Activated T-cell treated with anti-CD3 and anti-CD28 coated beads, Interleukin-2, amount 50 U/mL, for 24 hours (primary cell): ENCODE results near the gene RNF112.

ENCODE experiments used
- DNase-seq: peaks from one replicate; pipeline ENCODE4 v3.0.0-alpha.2; 2020
- H3K27ac Mint-ChIP-seq: 2 replicates; pipeline ENCODE4 v1.8.0; 2020; ENCODE audit warnings: mild to moderate bottlenecking, mixed read lengths
- H3K27me3 Mint-ChIP-seq: 2 replicates; pipeline ENCODE4 v1.8.0; 2020; ENCODE audit warnings: mixed read lengths
- H3K36me3 Mint-ChIP-seq: 2 replicates; pipeline ENCODE4 v1.8.0; 2020; ENCODE audit warnings: low read depth, mixed read lengths
- H3K4me1 Mint-ChIP-seq: 2 replicates; pipeline ENCODE4 v1.8.0; 2020; ENCODE audit warnings: low read depth, mixed read lengths
- H3K4me3 Mint-ChIP-seq: 2 replicates; pipeline ENCODE4 v1.8.0; 2020; ENCODE audit warnings: mild to moderate bottlenecking, moderate library complexity, mixed read lengths
- H3K9me3 Mint-ChIP-seq: 2 replicates; pipeline ENCODE4 v1.8.0; 2020; ENCODE audit warnings: mixed read lengths

Gene RNF112

GRCh38 chr17:19388791-19389785 is 21.9 kb upstream of the RNF112 start:
- DNase-seq: no peak
- H3K9me3 Mint-ChIP-seq: no peaks in the 10 kb centered on the region
- peaks cover 15% of the 10 kb centered on the region for H3K36me3 Mint-ChIP-seq
- no peak overlapping the region for H3K27ac Mint-ChIP-seq
- peaks cover 9% of the 10 kb centered on the region for H3K4me1 Mint-ChIP-seq
- H3K27me3 Mint-ChIP-seq: no peaks in the 10 kb centered on the region
- H3K4me3 Mint-ChIP-seq: no peak overlapping the region

GRCh38 chr17:19390951-19391350 is 20.1 kb upstream of the RNF112 start:
- H3K4me1 Mint-ChIP-seq: peaks cover 9% of the 10 kb centered on the region
- no peak for DNase-seq

GRCh38 chr17:19391432-19391831 is 19.6 kb upstream of the RNF112 start:
- no peak overlapping the region for H3K27ac Mint-ChIP-seq

More at GRCh38 chr17:19390951-19391350, 20.1 kb upstream of the RNF112 start:
- Mint-ChIP-seq H3K27me3 (no peaks in the 10 kb centered on the region), H3K27ac (no peak overlapping the region), H3K36me3 (no peaks in the 10 kb centered on the region), H3K4me3 (no peak overlapping the region), H3K9me3 (no peaks in the 10 kb centered on the region)

GRCh38 chr17:19392303-19392702 is 18.7 kb upstream of the RNF112 start:
- no peak for DNase-seq
- no peak overlapping the region for H3K27ac Mint-ChIP-seq
- no peaks in the 10 kb centered on the region for H3K27me3 Mint-ChIP-seq
- H3K9me3 Mint-ChIP-seq: no peaks in the 10 kb centered on the region
- no peaks in the 10 kb centered on the region for H3K36me3 Mint-ChIP-seq
- H3K4me3 Mint-ChIP-seq: no peak overlapping the region
- peaks cover 3% of the 10 kb centered on the region for H3K4me1 Mint-ChIP-seq

More at GRCh38 chr17:19391432-19391831, 19.6 kb upstream of the RNF112 start:
- DNase-seq: no peak
- H3K4me1 Mint-ChIP-seq: peaks cover 6% of the 10 kb centered on the region
- no peaks in the 10 kb centered on the region for H3K36me3 Mint-ChIP-seq
- no peaks in the 10 kb centered on the region for H3K9me3 Mint-ChIP-seq
- H3K4me3 Mint-ChIP-seq: no peak overlapping the region
- H3K27me3 Mint-ChIP-seq: no peaks in the 10 kb centered on the region

GRCh38 chr17:19397556-19398041 is 13.4 kb upstream of the RNF112 start:
- no peaks in the 10 kb centered on the region for H3K36me3 Mint-ChIP-seq
- H3K27ac Mint-ChIP-seq: no peak overlapping the region

GRCh38 chr17:19398301-19399181 is 12.5 kb upstream of the RNF112 start:
- no peaks in the 10 kb centered on the region for H3K27me3 Mint-ChIP-seq
- no peak overlapping the region for H3K27ac Mint-ChIP-seq
- no peak for DNase-seq

More at GRCh38 chr17:19397556-19398041, 13.4 kb upstream of the RNF112 start:
- no peaks in the 10 kb centered on the region for H3K27me3 Mint-ChIP-seq
- H3K4me3 Mint-ChIP-seq: no peak overlapping the region
- DNase-seq: no peak
- H3K4me1 Mint-ChIP-seq: no peaks in the 10 kb centered on the region
- no peaks in the 10 kb centered on the region for H3K9me3 Mint-ChIP-seq

GRCh38 chr17:19399750-19400450 is 11.1 kb upstream of the RNF112 start:
- H3K9me3 Mint-ChIP-seq: no peaks in the 10 kb centered on the region
- no peaks in the 10 kb centered on the region for H3K36me3 Mint-ChIP-seq
- no peak for DNase-seq
- no peak overlapping the region for H3K4me3 Mint-ChIP-seq
- no peaks in the 10 kb centered on the region for H3K4me1 Mint-ChIP-seq
- no peaks in the 10 kb centered on the region for H3K27me3 Mint-ChIP-seq
- no peak overlapping the region for H3K27ac Mint-ChIP-seq

More at GRCh38 chr17:19398301-19399181, 12.5 kb upstream of the RNF112 start:
- Mint-ChIP-seq H3K36me3 (no peaks in the 10 kb centered on the region), H3K4me3 (no peak overlapping the region), H3K4me1 (no peaks in the 10 kb centered on the region), H3K9me3 (no peaks in the 10 kb centered on the region)

GRCh38 chr17:19401321-19402010 is 9.6 kb upstream of the RNF112 start:
- H3K27me3 Mint-ChIP-seq: no peaks in the 10 kb centered on the region
- H3K4me3 Mint-ChIP-seq: no peak overlapping the region
- no peak overlapping the region for H3K27ac Mint-ChIP-seq

GRCh38 chr17:19402171-19402570 is 8.9 kb upstream of the RNF112 start:
- Mint-ChIP-seq H3K36me3 (no peaks in the 10 kb centered on the region), H3K27me3 (no peaks in the 10 kb centered on the region), H3K27ac (no peak overlapping the region), H3K4me3 (no peak overlapping the region), H3K4me1 (no peaks in the 10 kb centered on the region), H3K9me3 (no peaks in the 10 kb centered on the region)
- no peak for DNase-seq

More at GRCh38 chr17:19401321-19402010, 9.6 kb upstream of the RNF112 start:
- H3K36me3 Mint-ChIP-seq: no peaks in the 10 kb centered on the region
- H3K9me3 Mint-ChIP-seq: no peaks in the 10 kb centered on the region
- DNase-seq: no peak
- H3K4me1 Mint-ChIP-seq: no peaks in the 10 kb centered on the region

GRCh38 chr17:19403021-19403420 is 8.0 kb upstream of the RNF112 start:
- Mint-ChIP-seq H3K27ac (no peak overlapping the region), H3K4me1 (no peaks in the 10 kb centered on the region), H3K9me3 (no peaks in the 10 kb centered on the region), H3K27me3 (no peaks in the 10 kb centered on the region), H3K36me3 (no peaks in the 10 kb centered on the region), H3K4me3 (no peak overlapping the region)
- no peak for DNase-seq

- no peaks in the 10 kb centered on the region for H3K4me1 Mint-ChIP-seq
- H3K36me3 Mint-ChIP-seq: no peaks in the 10 kb centered on the region
- DNase-seq: no peak
- H3K27ac Mint-ChIP-seq: no peak overlapping the region
- H3K4me3 Mint-ChIP-seq: no peak overlapping the region
- H3K9me3 Mint-ChIP-seq: no peaks in the 10 kb centered on the region
- H3K27me3 Mint-ChIP-seq: no peaks in the 10 kb centered on the region
Measured at GRCh38 chr17:19404264-19404663, 6.8 kb upstream of the RNF112 start.

- H3K9me3 Mint-ChIP-seq: no peaks in the 10 kb centered on the region
- H3K27me3 Mint-ChIP-seq: no peaks in the 10 kb centered on the region
- DNase-seq: no peak
- no peak overlapping the region for H3K4me3 Mint-ChIP-seq
- H3K27ac Mint-ChIP-seq: no peak overlapping the region
- no peaks in the 10 kb centered on the region for H3K36me3 Mint-ChIP-seq
- H3K4me1 Mint-ChIP-seq: no peaks in the 10 kb centered on the region
Measured at GRCh38 chr17:19405114-19405513, 5.9 kb upstream of the RNF112 start.

- H3K4me3 Mint-ChIP-seq: no peak overlapping the region
- H3K27me3 Mint-ChIP-seq: no peaks in the 10 kb centered on the region
- no peak for DNase-seq
- no peaks in the 10 kb centered on the region for H3K9me3 Mint-ChIP-seq
- no peaks in the 10 kb centered on the region for H3K4me1 Mint-ChIP-seq
- H3K27ac Mint-ChIP-seq: no peak overlapping the region
- no peaks in the 10 kb centered on the region for H3K36me3 Mint-ChIP-seq
Measured at GRCh38 chr17:19407601-19408345, 3.3 kb upstream of the RNF112 start.
